Measurements from ENCODE around the gene YY2.
"Not testable (repeated sequence)": the region's sequence is repeated elsewhere in the genome, so short reads cannot be mapped to it uniquely, and the experiment has no call there.

YY2 gene

DNA sequence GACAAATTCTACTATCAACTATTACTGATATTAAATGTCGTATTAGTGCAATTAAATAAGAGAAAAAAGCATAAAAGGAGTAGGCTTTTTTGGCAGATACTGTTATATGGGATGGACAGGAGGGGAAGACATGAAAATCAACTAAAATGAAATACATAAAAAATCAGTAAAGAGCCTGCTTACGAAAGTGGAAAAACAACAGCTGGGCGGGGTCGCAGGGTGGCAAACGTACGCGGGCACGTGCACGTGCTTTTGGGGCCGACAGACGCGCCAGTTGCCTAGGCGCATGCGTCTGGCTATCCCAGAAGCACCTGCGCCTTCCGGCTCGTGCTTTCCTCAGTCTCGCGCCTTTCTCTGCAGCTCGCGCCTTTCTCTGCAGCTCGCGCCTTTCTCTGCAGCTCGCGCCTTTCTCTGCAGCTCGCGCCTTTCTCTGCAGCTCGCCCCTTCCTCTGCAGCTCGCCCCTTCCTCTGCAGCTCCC lies at the start of gene YY2:
YY2 (plus strand) TSS at position 51 of the 479 bp plus-strand sequence. CDS start 498 bp downstream, outside the sequence.
- TF ChIP-seq, protein P1, sequence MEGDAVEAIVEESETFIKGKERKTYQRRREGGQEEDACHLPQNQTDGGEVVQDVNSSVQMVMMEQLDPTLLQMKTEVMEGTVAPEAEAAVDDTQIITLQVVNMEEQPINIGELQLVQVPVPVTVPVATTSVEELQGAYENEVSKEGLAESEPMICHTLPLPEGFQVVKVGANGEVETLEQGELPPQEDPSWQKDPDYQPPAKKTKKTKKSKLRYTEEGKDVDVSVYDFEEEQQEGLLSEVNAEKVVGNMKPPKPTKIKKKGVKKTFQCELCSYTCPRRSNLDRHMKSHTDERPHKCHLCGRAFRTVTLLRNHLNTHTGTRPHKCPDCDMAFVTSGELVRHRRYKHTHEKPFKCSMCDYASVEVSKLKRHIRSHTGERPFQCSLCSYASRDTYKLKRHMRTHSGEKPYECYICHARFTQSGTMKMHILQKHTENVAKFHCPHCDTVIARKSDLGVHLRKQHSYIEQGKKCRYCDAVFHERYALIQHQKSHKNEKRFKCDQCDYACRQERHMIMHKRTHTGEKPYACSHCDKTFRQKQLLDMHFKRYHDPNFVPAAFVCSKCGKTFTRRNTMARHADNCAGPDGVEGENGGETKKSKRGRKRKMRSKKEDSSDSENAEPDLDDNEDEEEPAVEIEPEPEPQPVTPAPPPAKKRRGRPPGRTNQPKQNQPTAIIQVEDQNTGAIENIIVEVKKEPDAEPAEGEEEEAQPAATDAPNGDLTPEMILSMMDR (conservative IDR thresholded peaks at IDR 0.05; ENCODE audit: low read length), result no peak
- no peak for DNase-seq (ENCODE audit: low read depth)
- no peak within 1 kb of the TSS for H3K4me3 ChIP-seq (ENCODE audit: low read length)

DNA sequence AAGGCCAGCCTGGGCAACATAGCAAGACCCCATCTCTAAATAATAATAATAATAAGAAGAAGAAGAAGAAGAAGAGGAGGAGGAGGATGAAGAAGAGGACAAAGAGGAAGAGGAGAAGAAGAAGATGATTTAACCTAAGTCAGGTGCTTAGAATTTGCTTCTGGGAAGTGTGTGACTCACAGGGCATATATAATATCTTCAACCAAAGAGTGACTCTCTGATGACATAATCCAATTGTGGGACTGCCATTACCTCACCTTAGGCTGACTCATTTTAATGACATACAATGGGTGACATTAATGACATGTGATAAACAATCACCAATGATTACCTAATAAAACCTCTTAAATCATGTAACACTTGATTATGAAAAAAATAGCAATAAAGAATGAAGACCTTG lies 49.1 kb upstream of the YY2 start:
- no peak overlapping the region for H3K4me3 ChIP-seq (ENCODE audit: low read length)
- TF ChIP-seq, protein P1 (conservative IDR thresholded peaks at IDR 0.05; ENCODE audit: low read length), result no peak
- no peak for DNase-seq (ENCODE audit: low read depth)

DNA sequence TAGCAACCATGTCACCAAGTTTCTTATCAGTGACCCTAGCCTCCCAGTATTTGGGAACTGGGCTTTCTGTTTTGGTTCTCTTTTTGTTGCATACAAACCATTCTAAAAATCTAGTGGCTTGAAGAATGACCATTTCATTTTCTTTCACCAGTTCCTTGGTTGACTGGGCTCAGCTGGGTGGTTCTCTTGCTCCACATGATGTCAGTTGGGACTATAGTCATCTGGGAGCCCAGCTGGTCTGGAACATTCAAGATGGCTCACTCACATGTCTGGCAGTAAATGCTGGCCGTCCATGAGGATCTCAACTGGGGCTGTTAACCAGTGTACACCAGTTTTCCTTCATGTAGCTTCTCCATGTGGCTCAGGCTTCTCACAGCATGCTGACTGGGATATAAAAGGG lies 44.0 kb upstream of the YY2 start:
- no peak overlapping the region for H3K4me3 ChIP-seq (ENCODE audit: low read length)
- DNase-seq (ENCODE audit: low read depth), result no peak
- TF ChIP-seq, protein P1 (conservative IDR thresholded peaks at IDR 0.05; ENCODE audit: low read length), result no peak

DNA sequence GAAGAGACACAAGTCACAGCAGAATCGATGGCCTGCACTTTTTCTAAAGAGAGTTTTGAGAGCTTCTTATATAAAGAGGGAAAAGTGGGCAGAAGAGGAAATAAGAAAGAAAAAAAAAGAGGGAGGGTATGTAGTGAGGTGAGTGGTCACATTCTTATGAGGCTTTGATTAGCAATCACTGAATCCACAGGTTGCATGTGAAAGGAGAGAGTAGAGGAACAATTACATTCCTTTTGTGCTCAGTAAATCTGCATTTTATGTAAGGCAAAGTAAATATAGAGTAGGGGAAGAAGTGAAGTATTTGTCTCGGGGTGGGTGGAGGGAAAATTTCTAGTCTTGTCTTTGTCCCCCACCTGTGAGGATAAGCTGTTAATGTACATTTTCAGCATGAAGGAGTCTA lies 43.2 kb upstream of the YY2 start:
- no peak overlapping the region for H3K4me3 ChIP-seq (ENCODE audit: low read length)
- DNase-seq (ENCODE audit: low read depth), result no peak
- TF ChIP-seq, protein P1 (conservative IDR thresholded peaks at IDR 0.05; ENCODE audit: low read length), result no peak

DNA sequence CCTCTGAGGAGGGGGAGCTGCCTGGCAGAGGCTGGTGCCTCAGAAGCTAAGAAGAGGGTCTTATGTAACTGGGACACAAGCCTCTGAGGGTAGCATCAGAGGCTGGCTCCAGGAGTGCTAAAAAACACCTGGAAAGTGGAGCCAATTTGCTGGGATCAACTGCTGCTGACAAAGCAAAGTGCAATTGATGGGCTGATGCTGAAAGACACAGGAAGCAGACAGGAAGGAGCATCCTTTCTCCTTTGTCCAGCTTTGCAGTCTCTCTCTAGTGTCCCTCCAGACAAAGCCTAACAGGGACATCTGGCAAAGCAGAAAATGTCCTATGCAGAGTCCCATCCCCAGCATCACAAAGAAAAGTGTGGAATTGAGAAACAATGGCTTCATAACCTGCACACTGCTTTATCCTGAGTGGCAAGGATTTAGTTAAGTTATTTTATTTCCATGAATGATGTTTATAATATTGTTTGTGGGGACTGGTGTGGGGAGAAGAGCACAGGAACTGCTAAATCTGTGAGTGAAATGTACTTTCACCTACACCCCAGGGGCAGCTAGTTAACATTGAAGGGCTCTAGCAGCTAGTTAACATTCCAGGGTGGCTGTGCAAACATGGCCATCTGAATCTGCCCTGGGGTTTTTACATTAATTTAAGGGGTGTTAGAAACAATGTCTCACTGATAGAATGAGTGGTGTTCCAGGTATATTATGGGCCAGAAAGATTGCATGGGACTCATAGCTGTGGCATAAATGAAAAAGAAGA lies 42.0 kb upstream of the YY2 start:
- no peak for DNase-seq (ENCODE audit: low read depth)
- H3K4me3 ChIP-seq (ENCODE audit: low read length), result no peak overlapping the region
- TF ChIP-seq, protein P1 (conservative IDR thresholded peaks at IDR 0.05; ENCODE audit: low read length), result no peak

DNA sequence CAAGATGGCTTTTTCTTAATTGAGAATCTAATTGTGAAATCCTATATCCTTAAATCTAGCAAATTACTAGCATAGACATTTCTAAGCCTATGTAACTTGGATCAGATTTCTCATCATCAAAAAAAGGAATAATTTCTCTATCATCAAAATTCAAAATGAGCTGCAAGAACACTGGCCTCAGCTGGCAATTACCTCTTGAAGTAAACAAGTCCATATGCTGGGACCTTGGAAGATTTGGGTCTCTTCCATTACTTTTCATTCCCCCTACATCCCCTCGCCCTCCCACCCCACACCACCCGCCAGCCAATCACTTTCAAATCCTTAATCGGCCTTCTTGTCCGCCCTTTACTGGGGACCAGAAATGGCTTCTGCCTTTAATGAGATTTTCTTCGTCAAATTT lies 39.7 kb upstream of the YY2 start:
- no peak for DNase-seq (ENCODE audit: low read depth)
- H3K4me3 ChIP-seq (ENCODE audit: low read length), result no peak overlapping the region
- TF ChIP-seq, protein P1 (conservative IDR thresholded peaks at IDR 0.05; ENCODE audit: low read length), result no peak

DNA sequence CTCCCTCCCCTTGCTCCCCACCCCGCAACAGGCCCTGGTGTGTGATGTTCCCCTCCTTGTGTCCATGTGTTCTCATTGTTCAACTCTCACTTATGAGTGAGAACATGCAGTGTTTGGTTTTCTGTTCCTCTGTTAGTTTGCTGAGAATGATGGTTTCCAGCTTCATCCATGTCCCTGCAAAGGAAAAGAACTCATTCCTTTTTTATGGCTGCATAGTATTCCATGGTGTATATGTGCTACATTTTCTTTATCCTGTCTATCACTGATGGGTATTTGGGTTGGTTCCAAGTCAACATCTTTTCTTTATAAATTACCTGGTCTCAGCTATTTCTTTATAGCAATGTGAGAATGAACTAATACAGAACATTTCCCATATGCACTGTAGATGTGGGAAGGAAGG lies 35.6 kb upstream of the YY2 start:
- not testable (repeated sequence) for H3K4me3 ChIP-seq (ENCODE audit: low read length); DNase-seq (ENCODE audit: low read depth)
